B cell (primary cell): ENCODE measurements around the gene NEU2. TPM values are rescaled to one million over a fixed set of nuclear protein-coding genes. Genes with fewer than 3 reads are reported as not detected.

Experiments
- ATAC-seq: fragments of 200-7000 bp; cut with Tn5 transposase; one replicate; pipeline ENCODE4 v1.10.0; 2021; ENCODE audit warnings: low read depth, mild to moderate bottlenecking, moderate number of reproducible peaks, moderate library complexity
- CTCF ChIA-PET: fragments of 350-600 bp; sonication (Branson Sonifier 250); formaldehyde crosslinking; loops from one replicate; lab custom pipeline; 2021; ENCODE audit warnings: antibody characterized with exemption, inconsistent platforms; lab: Charles Lee
- POLR2A ChIA-PET: fragments of 350-600 bp; sonication (Branson Sonifier 250); formaldehyde crosslinking; loops from one replicate; lab custom pipeline; 2021; ENCODE audit warnings: antibody characterized with exemption; lab: Charles Lee
- DNase-seq: peaks from one replicate; pipeline ENCODE4 v3.0.0; 2013
- H2AFZ ChIP-seq: 2 replicates; pipeline ENCODE4 v1.6.1; 2012; ENCODE audit warnings: mild to moderate bottlenecking, low read depth, low read length; ENCODE audit not compliant: insufficient read depth, poor library complexity, severe bottlenecking
- H3K27ac ChIP-seq, 2 donors: 1 replicate in 1 of 2; 2 replicates in 1 of 2; pipeline ENCODE4 v1.5.1; 2012 to 2013; ENCODE audit warnings: low read length in 2 of 2, mild to moderate bottlenecking in 2 of 2, moderate library complexity in 1 of 2
- H3K27me3 ChIP-seq, 4 experiments: fragments of 200-600 bp in 1 of 4; sonication (generic) in 1 of 4; replicated peaks in 1 of 4; 1 replicate in 2 of 4; 2 replicates in 2 of 4; pipeline versions ENCODE4 v1.6.1 to v1.7.0; 2013 to 2016; ENCODE audit warnings: low read length in 3 of 4, mild to moderate bottlenecking in 2 of 4, mixed read lengths in 1 of 4, moderate library complexity in 1 of 4; ENCODE audit not compliant: insufficient read depth in 4 of 4, control insufficient read depth in 3 of 4; ENCODE audit errors: control extremely low read depth in 1 of 4
- H3K36me3 ChIP-seq, 2 experiments: replicated peaks in 1 of 2; 1 replicate in 1 of 2; 2 replicates in 1 of 2; pipeline versions ENCODE4 v1.6.1 to v1.7.1; 2013; ENCODE audit warnings: low read length in 1 of 2; ENCODE audit not compliant: insufficient read depth in 2 of 2, control insufficient read depth in 1 of 2; ENCODE audit errors: control extremely low read depth in 1 of 2, extremely low read depth in 1 of 2
- H3K4me1 ChIP-seq, 2 donors: fragments of 200-600 bp in 1 of 2; sonication (generic) in 1 of 2; 1 replicate in 1 of 2; 2 replicates in 1 of 2; pipeline versions ENCODE4 v1.5.1 to v1.6.1; 2013 to 2017; ENCODE audit warnings: low read length in 2 of 2; ENCODE audit not compliant: control insufficient read depth in 2 of 2, insufficient read depth in 2 of 2
- H3K4me2 ChIP-seq: replicated peaks from 2 replicates; pipeline ENCODE3; 2012; ENCODE audit warnings: mild to moderate bottlenecking, low read depth, low read length; ENCODE audit not compliant: poor library complexity, severe bottlenecking
- H3K4me3 ChIP-seq, 5 experiments: fragments of 200-600 bp in 1 of 5; sonication (generic) in 1 of 5; 1 replicate in 3 of 5; 2 replicates in 2 of 5; pipeline versions ENCODE4 v1.5.1 to v1.7.0; 2011 to 2016; ENCODE audit warnings: low read length in 4 of 5, mild to moderate bottlenecking in 4 of 5, low read depth in 2 of 5, control low read depth in 1 of 5, moderate library complexity in 1 of 5; ENCODE audit not compliant: insufficient read depth in 1 of 5; ENCODE audit errors: control extremely low read depth in 1 of 5, extremely low read depth in 1 of 5
- H3K79me2 ChIP-seq: fragments of 200-600 bp; sonication (generic); one replicate; pipeline ENCODE4 v1.6.0; 2016; ENCODE audit warnings: low read length; ENCODE audit not compliant: control insufficient read depth, insufficient read depth
- H3K9ac ChIP-seq: fragments of 200-600 bp; sonication (generic); 2 replicates; pipeline ENCODE4 v1.6.1; 2017; ENCODE audit warnings: mild to moderate bottlenecking, low read length, moderate library complexity
- H3K9me3 ChIP-seq, 3 donors: one replicate each; pipeline versions ENCODE4 v1.6.1 to v1.7.1; 2013; ENCODE audit warnings: low read length in 2 of 3; ENCODE audit not compliant: control insufficient read depth in 2 of 3, insufficient read depth in 1 of 3; ENCODE audit errors: control extremely low read depth in 1 of 3
- H4K20me1 ChIP-seq: 2 replicates; pipeline ENCODE4 v1.6.0; 2012; ENCODE audit warnings: mild to moderate bottlenecking, low read length; ENCODE audit not compliant: insufficient read depth, control insufficient read depth, poor library complexity, severe bottlenecking
- H3K27ac Mint-ChIP-seq: one replicate; pipeline ENCODE4 v1.8.0; 2021; ENCODE audit warnings: mixed read lengths
- H3K27me3 Mint-ChIP-seq: one replicate; pipeline ENCODE4 v1.8.0; 2021; ENCODE audit warnings: mixed read lengths
- H3K4me1 Mint-ChIP-seq: one replicate; pipeline ENCODE4 v1.8.0; 2021; ENCODE audit warnings: mixed read lengths
- H3K4me3 Mint-ChIP-seq: one replicate; pipeline ENCODE4 v1.8.0; 2021; ENCODE audit warnings: mixed read lengths
- H3K9me3 Mint-ChIP-seq: one replicate; pipeline ENCODE4 v1.8.0; 2022; ENCODE audit warnings: mixed read lengths; ENCODE audit not compliant: insufficient read depth
- EZH2 ChIP-seq: IDR thresholded peaks from 2 replicates; pipeline ENCODE4 v1.6.1; 2012; ENCODE audit warnings: borderline replicate concordance, low read depth, mild to moderate bottlenecking, moderate library complexity, low read length; ENCODE audit not compliant: insufficient read depth, poor library complexity, severe bottlenecking
- WGBS: methylation state at CpG from one replicate; pipeline ENCODE4 v1.1.5; 2013; ENCODE audit warnings: missing lambda C conversion rate; ENCODE audit not compliant: insufficient coverage; 5-methylcytosine and 5-hydroxymethylcytosine counted together
- intact Hi-C: fragments of 100-400 bp; cut with micrococcal nuclease; formaldehyde crosslinking; loops from one replicate; pipeline ENCODE4 v1.10.0; 2022
- polyA plus RNA-seq: library from polyadenylated mRNA; depleted of rRNA; stranded (reverse); fragments of >200 nt; gene quantifications from 2 replicates; pipeline ENCODE4 v1.2.3, GENCODE V29; 2012
- total RNA-seq, 2 donors: library from RNA; stranded (reverse); fragments of 120-200 nt in 1 of 2; gene quantifications; 1 replicate in 1 of 2; 2 replicates in 1 of 2; pipeline versions ENCODE4 v1.2.3 to v1.2.4, GENCODE V29; 2013 to 2022
- TF ChIP-seq, protein P1 (sequence below): fragments of 200-600 bp; IDR thresholded peaks from one replicate; pipeline ENCODE4 v1.8.0; 2022; ENCODE audit warnings: antibody characterized with exemption, mild to moderate bottlenecking

NEU2 gene
- total and polyA plus RNA-seq, 2 donors (not counting 1 experiment from before 2014, with no cell fraction given): not detected

DNA sequence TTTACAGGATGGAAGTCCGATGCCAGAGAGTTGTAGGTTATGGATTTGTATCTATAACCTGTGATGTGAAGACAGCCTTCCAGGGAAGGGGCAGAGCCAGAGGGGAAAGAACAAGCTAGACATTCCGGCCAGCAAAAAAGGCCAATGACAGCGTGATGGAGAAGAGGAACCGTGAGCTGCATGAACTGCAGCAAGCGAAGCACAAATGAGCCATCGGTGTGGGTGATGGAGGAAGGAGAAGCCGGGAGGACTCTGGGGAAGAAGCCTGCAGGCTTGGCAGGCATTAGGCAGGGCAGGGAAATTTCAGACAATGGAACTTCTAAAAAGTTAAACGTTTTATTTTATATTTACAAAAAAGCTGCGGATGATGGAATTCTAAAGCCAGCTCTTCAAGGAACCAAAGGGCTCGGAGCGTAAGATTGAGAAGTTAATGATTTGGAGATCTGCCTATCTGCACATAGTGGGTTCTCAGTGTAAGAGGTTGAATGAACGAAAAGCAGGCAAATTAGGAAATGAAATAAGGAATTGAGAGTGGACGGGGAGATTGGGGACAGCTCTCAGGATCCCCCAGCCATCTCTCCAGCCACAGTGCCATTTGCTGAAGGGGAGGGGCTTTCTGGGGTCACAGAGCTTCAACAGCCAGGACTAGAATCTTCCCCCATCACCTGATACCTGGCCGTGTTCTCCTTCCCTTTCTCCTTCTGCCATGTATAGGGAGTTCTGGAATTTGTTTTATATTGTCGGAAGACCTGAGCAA lies 47.8 kb upstream of the NEU2 start:
- ATAC-seq: no peak
- intact Hi-C loops: no loop called here
- Histone ChIP-seq H3K4me2 (no peak overlapping the region), H3K4me3 (no peak overlapping the region), H3K27me3 (peaks cover 0 to 12% (median 4%) of the 10 kb centered on the region in 4 experiments), H2AFZ (no peak overlapping the region), H3K36me3 (no peaks in the 10 kb centered on the region), H3K79me2 (no peaks in the 10 kb centered on the region), H4K20me1 (no peaks in the 10 kb centered on the region), H3K27ac (no peak overlapping the region), H3K9ac (no peak overlapping the region), H3K9me3 (peaks cover 2 to 10% (median 3%) of the 10 kb centered on the region in 3 donors), H3K4me1 (no peaks in the 10 kb centered on the region)
- ChIA-PET CTCF (interaction anchor here (1.2 kb wide), 1 partner anchor 70 kb away, joined by 4 read pairs; no protein-coding TSS in a partner anchor), POLR2A (no interaction called here)
- Mint-ChIP-seq H3K27ac (no peak overlapping the region), H3K9me3 (peaks cover 4% of the 10 kb centered on the region), H3K4me3 (no peak overlapping the region), H3K4me1 (no peaks in the 10 kb centered on the region), H3K27me3 (peaks cover 45% of the 10 kb centered on the region)
- no peak for DNase-seq
- TF ChIP-seq, protein P1, sequence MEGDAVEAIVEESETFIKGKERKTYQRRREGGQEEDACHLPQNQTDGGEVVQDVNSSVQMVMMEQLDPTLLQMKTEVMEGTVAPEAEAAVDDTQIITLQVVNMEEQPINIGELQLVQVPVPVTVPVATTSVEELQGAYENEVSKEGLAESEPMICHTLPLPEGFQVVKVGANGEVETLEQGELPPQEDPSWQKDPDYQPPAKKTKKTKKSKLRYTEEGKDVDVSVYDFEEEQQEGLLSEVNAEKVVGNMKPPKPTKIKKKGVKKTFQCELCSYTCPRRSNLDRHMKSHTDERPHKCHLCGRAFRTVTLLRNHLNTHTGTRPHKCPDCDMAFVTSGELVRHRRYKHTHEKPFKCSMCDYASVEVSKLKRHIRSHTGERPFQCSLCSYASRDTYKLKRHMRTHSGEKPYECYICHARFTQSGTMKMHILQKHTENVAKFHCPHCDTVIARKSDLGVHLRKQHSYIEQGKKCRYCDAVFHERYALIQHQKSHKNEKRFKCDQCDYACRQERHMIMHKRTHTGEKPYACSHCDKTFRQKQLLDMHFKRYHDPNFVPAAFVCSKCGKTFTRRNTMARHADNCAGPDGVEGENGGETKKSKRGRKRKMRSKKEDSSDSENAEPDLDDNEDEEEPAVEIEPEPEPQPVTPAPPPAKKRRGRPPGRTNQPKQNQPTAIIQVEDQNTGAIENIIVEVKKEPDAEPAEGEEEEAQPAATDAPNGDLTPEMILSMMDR: no peak
- no peak for TF ChIP-seq EZH2
- WGBS: 84% methylated on average over 9 of the region's 15 CpGs

DNA sequence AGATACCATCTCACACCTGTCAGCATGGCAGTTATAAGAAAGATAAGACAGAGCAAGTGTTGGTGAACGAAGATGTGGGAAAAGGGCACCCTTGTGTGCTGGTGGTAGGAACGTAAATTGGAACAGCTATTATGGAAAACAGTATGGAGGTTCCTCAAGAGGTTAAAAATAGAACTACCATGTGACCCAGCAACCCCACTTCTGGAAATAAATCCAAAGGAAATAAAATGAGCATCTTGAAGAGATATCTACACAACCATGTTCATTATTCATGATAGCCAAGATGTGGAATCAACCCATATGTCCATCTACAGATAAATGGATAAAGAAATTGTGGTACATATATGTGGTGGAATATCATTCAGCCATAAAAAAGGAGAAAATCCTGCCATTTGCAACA lies 46.3 kb upstream of the NEU2 start:
- Histone ChIP-seq H3K27ac (no peak overlapping the region), H3K4me3 (no peak overlapping the region), H2AFZ (no peak overlapping the region), H3K4me1 (no peaks in the 10 kb centered on the region), H3K4me2 (no peak overlapping the region), H3K79me2 (no peaks in the 10 kb centered on the region), H3K36me3 (no peaks in the 10 kb centered on the region), H4K20me1 (no peaks in the 10 kb centered on the region), H3K9ac (no peak overlapping the region), H3K27me3 (peaks cover 0 to 12% (median 4%) of the 10 kb centered on the region in 4 experiments), H3K9me3 (peaks cover 2 to 10% (median 3%) of the 10 kb centered on the region in 3 donors)
- Mint-ChIP-seq H3K27me3 (peaks cover 42% of the 10 kb centered on the region), H3K27ac (no peak overlapping the region), H3K4me1 (no peaks in the 10 kb centered on the region), H3K9me3 (peaks cover 4% of the 10 kb centered on the region), H3K4me3 (no peak overlapping the region)
- ATAC-seq: no peak
- POLR2A ChIA-PET: no interaction called here
- CTCF ChIA-PET: no interaction called here
- DNase-seq: no peak
- intact Hi-C loops: no loop called here
- WGBS: no CpG with 5 or more reads among the region's 2 CpGs
- TF ChIP-seq EZH2: no peak
- TF ChIP-seq, protein P1: no peak
